GM12874 (cell line): Measurements from ENCODE around the gene TMEM254.

ENCODE experiments used
- TF ChIP-seq, protein P1 (sequence below): IDR thresholded peaks from 2 replicates; pipeline ENCODE4 v1.5.1; 2011; ENCODE audit warnings: low read depth, mild to moderate bottlenecking, control low read depth, low read length, moderate library complexity; ENCODE audit not compliant: insufficient read depth

TMEM254 gene

DNA sequence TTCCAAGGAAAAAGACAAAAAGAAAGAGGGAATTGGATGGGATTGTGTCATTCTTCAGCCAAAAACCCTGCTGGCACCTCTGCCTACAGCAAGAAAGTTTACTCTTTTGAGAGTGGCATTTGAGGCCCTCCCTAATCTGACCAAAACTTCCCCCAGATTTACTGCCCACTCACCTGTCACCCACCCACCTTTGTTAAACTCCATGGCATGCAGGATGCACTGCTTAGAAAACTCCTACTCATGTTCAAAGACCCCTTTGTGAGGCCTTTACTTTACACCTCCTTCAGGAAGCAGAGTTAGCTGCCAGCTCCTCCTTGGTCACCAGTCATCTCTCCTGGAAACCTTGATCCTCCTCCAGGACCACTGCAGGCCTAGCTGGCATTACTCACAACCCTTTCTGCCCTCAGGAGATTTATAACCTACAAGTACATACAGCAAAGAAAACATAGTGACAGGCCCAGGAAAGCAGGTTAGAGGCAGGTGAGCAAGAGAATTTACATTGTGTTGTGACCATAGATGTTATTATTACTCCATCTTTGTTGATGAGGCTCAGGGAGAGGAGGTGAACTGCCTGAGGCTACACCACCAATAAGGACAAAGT lies 43.7 kb downstream of the TMEM254 start:
- TF ChIP-seq, protein P1, sequence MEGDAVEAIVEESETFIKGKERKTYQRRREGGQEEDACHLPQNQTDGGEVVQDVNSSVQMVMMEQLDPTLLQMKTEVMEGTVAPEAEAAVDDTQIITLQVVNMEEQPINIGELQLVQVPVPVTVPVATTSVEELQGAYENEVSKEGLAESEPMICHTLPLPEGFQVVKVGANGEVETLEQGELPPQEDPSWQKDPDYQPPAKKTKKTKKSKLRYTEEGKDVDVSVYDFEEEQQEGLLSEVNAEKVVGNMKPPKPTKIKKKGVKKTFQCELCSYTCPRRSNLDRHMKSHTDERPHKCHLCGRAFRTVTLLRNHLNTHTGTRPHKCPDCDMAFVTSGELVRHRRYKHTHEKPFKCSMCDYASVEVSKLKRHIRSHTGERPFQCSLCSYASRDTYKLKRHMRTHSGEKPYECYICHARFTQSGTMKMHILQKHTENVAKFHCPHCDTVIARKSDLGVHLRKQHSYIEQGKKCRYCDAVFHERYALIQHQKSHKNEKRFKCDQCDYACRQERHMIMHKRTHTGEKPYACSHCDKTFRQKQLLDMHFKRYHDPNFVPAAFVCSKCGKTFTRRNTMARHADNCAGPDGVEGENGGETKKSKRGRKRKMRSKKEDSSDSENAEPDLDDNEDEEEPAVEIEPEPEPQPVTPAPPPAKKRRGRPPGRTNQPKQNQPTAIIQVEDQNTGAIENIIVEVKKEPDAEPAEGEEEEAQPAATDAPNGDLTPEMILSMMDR: no peak

DNA sequence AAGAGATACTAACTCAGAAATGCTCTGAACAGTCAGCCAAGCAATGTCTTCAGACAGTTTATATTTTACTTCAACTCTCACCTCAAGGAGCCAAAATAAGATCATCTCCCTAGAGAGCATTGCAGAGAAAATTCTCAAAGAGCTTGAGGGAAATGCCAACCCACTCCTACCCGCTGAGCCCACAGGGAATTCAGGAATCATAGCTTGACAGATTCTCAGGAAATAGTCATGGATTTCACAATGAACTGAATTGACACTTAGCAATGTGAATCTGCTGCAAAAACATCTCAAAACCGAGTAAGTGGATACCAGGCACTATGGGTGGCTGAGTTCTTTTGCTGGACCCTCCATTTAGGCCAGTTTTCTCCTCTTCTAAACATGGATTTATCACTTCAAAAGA lies 44.3 kb downstream of the TMEM254 start:
- TF ChIP-seq, protein P1: no peak

DNA sequence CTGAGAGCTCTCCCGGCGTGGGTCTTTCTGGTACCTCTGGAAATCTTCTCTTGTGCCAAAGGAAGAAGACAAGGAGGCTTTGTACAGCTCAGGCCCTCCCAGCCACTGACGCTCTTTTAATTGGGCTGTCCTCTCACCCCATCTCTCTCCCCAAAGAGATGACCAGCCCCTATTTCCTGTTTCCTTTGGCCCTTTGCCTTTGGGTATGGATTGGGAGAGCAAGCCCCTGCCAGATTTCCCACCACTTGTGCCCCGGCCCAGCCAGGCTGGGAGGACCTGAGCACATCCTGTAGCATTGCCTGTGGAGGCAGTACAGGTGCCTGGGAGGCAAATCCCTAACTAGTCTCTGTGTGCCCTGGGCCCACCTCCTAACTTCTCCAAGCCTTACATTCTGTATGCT lies 48.4 kb downstream of the TMEM254 start:
- TF ChIP-seq, protein P1: no peak

DNA sequence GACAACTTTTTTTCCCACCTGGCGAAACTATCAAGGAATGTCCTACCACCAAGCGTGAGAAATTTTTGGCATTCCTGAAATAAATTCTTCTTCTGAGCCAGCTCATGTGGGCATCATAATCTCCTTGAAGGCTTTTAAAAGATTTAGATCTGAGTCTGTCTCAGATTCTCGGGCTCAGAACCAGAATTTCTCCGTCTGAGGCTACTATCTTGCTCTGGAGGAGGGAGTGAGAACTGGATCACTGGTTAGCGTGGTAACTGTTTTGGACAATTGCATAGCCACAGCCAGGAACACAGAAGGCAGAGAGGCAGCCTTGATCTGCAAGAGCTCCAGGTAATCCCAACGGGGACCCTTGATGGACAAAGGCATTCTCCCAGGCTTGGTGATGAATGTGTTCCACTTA lies 53.0 kb downstream of the TMEM254 start:
- TF ChIP-seq, protein P1: no peak

DNA sequence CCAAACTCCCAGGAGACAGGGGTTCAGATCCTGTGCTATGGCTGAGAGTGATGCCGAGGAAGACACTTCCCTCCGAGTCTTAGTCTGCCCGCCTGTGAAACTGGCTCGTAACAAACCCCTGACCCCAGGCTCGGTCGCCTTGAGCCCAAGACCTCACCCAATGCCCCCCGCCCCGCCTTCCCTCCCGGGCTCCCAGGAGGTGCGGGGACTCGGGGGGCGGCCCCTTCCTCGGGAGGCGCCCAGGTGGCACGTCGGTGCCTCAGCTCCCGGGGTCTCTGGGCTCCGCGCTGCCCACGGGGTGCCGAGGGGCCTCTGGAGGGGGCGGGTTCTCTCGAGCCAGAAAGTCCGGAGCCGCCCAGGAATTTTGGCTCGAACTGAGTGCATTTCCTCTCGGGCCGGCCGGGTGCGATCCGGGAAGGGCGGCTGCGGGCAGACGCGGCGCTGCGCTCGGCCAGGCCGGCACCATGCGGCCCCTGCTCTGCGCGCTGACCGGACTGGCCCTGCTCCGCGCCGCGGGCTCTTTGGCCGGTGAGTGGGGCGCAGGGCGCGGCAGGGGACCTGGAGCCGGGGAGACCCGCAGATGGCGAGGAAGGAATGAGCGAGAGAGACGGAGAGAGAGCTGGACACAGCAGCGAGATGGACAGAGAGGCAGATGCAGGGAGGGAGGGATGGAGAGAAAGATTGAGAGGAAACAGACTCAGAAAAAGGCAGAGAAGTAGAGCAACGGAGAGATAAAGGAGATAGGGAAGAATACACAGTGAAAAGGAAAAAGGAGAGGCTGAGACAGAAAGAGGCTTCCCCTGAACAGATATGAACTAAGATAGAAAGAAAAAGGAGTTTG lies 54.1 kb downstream of the TMEM254 start, which contains the start of gene PLAC9:
Gene PLAC9, plus strand, starts transcription at position 432 of the 841 bp plus-strand sequence. Its CDS starts 33 bp downstream, at position 465.
- TF ChIP-seq, protein P1: no peak

DNA sequence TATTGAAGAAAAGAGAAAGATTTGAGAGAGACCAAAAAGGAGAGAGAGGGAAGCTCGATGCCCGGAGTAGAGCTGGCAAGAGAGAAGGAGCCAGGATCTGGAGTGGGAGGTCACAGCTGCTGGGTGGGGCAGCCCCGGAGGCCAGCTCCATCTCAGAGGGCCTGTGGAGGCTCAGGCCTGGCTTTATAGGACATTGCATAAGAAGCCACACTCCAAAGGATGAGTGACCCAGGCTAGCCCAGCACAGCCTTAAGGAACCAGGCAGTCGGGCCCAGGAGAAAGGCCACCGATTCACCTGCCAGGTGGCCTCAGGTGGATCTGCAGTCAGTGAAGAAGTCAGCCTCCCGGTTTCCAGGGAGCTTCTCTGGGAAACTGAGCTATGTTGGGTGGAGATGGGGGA lies 54.7 kb downstream of the TMEM254 start:
- TF ChIP-seq, protein P1: no peak

DNA sequence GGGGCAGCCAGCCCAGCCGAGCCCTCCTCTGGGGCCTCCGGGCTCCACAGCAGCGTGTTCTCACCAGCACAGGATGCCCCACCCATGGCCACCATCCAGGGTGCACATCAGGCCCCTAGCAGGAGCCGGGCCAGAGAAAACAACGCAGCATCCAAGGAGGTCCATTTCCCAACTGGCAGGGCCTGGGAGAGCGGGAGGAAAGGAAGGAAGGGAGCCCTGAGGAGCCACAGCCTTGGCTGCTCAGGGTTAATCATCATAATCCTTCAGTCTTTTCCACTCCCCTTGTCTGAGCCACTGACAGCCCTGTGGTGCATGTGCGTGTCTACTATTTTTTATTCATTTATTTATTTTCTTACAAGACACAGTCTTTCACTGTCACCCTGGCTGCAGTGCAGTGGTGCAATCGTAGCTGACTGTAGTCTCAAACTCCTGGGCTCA lies 57.7 kb downstream of the TMEM254 start:
- TF ChIP-seq, protein P1: no peak
